Activated T-cell treated with anti-CD3 and anti-CD28 coated beads, Interleukin-2, amount 50 U/mL, for 72 hours (primary cell): ENCODE measurements around the gene CADM2. TPM values are rescaled to one million over a fixed set of nuclear protein-coding genes. Genes with fewer than 3 reads are reported as not detected.
"Not testable (repeated sequence)": the region's sequence is repeated elsewhere in the genome, so short reads cannot be mapped to it uniquely, and the experiment has no call there.

Experiments
- ATAC-seq, 2 donors: fragments of 150-1000 bp; cut with Tn5 transposase; replicated peaks in 1 of 2; 2 replicates each; pipeline ENCODE4 v1.10.0; 2021; ENCODE audit warnings: moderate library complexity in 2 of 2, mild to moderate bottlenecking in 1 of 2
- DNase-seq, 2 donors: peaks; one replicate each; pipeline ENCODE4 v3.0.0; 2021 to 2022; ENCODE audit warnings: mixed read lengths in 1 of 2
- H3K27ac Mint-ChIP-seq: one replicate; pipeline ENCODE4 v1.8.0; 2022; ENCODE audit warnings: mild to moderate bottlenecking, moderate library complexity, mixed read lengths
- H3K27me3 Mint-ChIP-seq: one replicate; pipeline ENCODE4 v1.8.0; 2022; ENCODE audit warnings: low read depth, mixed read lengths
- H3K36me3 Mint-ChIP-seq, 2 donors: one replicate each; pipeline ENCODE4 v1.8.0; 2022; ENCODE audit warnings: mixed read lengths in 2 of 2, mild to moderate bottlenecking in 1 of 2; ENCODE audit not compliant: insufficient read depth in 2 of 2
- H3K4me1 Mint-ChIP-seq: one replicate; pipeline ENCODE4 v1.8.0; 2022; ENCODE audit warnings: low read depth, mixed read lengths
- H3K4me3 Mint-ChIP-seq, 2 donors: one replicate each; pipeline ENCODE4 v1.8.0; 2022; ENCODE audit warnings: mild to moderate bottlenecking in 2 of 2, mixed read lengths in 2 of 2, moderate library complexity in 2 of 2
- H3K9me3 Mint-ChIP-seq, 2 donors: one replicate each; pipeline ENCODE4 v1.8.0; 2022; ENCODE audit warnings: mixed read lengths in 2 of 2
- total RNA-seq, 2 donors: library from RNA; stranded (reverse); gene quantifications; one replicate each; pipeline ENCODE4 v1.2.3, GENCODE V29; 2022

Gene CADM2
- total RNA-seq, result not detected

GRCh38 chr3:84958495-84959469 is at the start of gene CADM2:
Gene CADM2 (plus strand): TSS chr3:84958989.
- peak within 1 kb of the TSS; percentile 83 for H3K4me3 Mint-ChIP-seq
- no peak within 1 kb of the TSS for H3K27ac Mint-ChIP-seq
- peaks cover 43% of the 10 kb centered on the region for H3K27me3 Mint-ChIP-seq

GRCh38 chr3:84918592-84918991 is 40.2 kb upstream of the CADM2 start:
- H3K27ac Mint-ChIP-seq, ATAC-seq, H3K4me1 Mint-ChIP-seq: not testable (repeated sequence)

More at GRCh38 chr3:84958495-84959469, at the start of gene CADM2:
- Mint-ChIP-seq H3K4me1 (peaks cover 13% of the 10 kb centered on the region), H3K9me3 (no peaks in the 10 kb centered on the region), H3K36me3 (peaks cover 3 to 5% of the 10 kb centered on the region in 2 donors)
- peak; percentile 97 for ATAC-seq
- DNase-seq, result peak; percentile 69 to 74

GRCh38 chr3:84922682-84923081 is 36.1 kb upstream of the CADM2 start:
- Mint-ChIP-seq H3K27ac (no peak overlapping the region), H3K27me3 (no peaks in the 10 kb centered on the region), H3K4me1 (no peaks in the 10 kb centered on the region), H3K9me3 (peaks cover 6 to 12% of the 10 kb centered on the region in 2 donors), H3K4me3 (no peak overlapping the region), H3K36me3 (peaks cover 3% of the 10 kb centered on the region in 2 donors)
- DNase-seq, result no peak
- ATAC-seq, result no peak

More at GRCh38 chr3:84918592-84918991, 40.2 kb upstream of the CADM2 start:
- not testable (repeated sequence) for H3K4me3 Mint-ChIP-seq, DNase-seq, H3K36me3 Mint-ChIP-seq, H3K27me3 Mint-ChIP-seq
- peaks cover 4 to 14% of the 10 kb centered on the region in 2 donors for H3K9me3 Mint-ChIP-seq

GRCh38 chr3:84925571-84925970 is 33.2 kb upstream of the CADM2 start:
- DNase-seq, result no peak
- ATAC-seq, result no peak
- Mint-ChIP-seq H3K36me3 (no peaks in the 10 kb centered on the region), H3K27ac (no peak overlapping the region), H3K4me3 (no peak overlapping the region), H3K9me3 (peaks cover 5 to 11% of the 10 kb centered on the region in 2 donors), H3K4me1 (no peaks in the 10 kb centered on the region), H3K27me3 (no peaks in the 10 kb centered on the region)

GRCh38 chr3:84943379-84943778 is 15.4 kb upstream of the CADM2 start:
- peaks cover 0 to 2% of the 10 kb centered on the region in 2 donors for H3K9me3 Mint-ChIP-seq
- H3K27me3 Mint-ChIP-seq, result no peaks in the 10 kb centered on the region
- DNase-seq, result no peak
- H3K4me1 Mint-ChIP-seq, result no peaks in the 10 kb centered on the region
- no peak overlapping the region for H3K4me3 Mint-ChIP-seq
- no peak overlapping the region for H3K27ac Mint-ChIP-seq
- ATAC-seq, result no peak
- no peaks in the 10 kb centered on the region for H3K36me3 Mint-ChIP-seq

GRCh38 chr3:84946240-84946639 is 12.5 kb upstream of the CADM2 start:
- Mint-ChIP-seq H3K9me3 (peaks cover 4 to 5% of the 10 kb centered on the region in 2 donors), H3K27ac (no peak overlapping the region), H3K36me3 (peaks cover 0 to under 1% of the 10 kb centered on the region in 2 donors), H3K4me3 (no peak overlapping the region), H3K4me1 (no peaks in the 10 kb centered on the region), H3K27me3 (no peaks in the 10 kb centered on the region)
- no peak for ATAC-seq
- DNase-seq, result no peak

GRCh38 chr3:84959470-84960271 is 882 bp downstream of the CADM2 start:
- Mint-ChIP-seq H3K4me1 (peaks cover 13% of the 10 kb centered on the region), H3K27ac (no peak overlapping the region), H3K9me3 (no peaks in the 10 kb centered on the region), H3K36me3 (peaks cover 3 to 5% of the 10 kb centered on the region in 2 donors), H3K27me3 (peaks cover 43% of the 10 kb centered on the region), H3K4me3 (peak overlapping the region; percentile 83)
- DNase-seq, result peak in 1 of 2 donors; percentile 2
- ATAC-seq, result no peak

- H3K36me3 Mint-ChIP-seq, result peaks cover 3 to 5% of the 10 kb centered on the region in 2 donors
- H3K4me1 Mint-ChIP-seq, result peaks cover 13% of the 10 kb centered on the region
- peak overlapping the region in 1 of 2 donors; percentile 32 for H3K4me3 Mint-ChIP-seq
- ATAC-seq (no peak), DNase-seq (no peak)
- H3K27ac Mint-ChIP-seq, result no peak overlapping the region
- H3K27me3 Mint-ChIP-seq, result peaks cover 43% of the 10 kb centered on the region
- H3K9me3 Mint-ChIP-seq, result no peaks in the 10 kb centered on the region
Observed at GRCh38 chr3:84960581-84960980, 1.8 kb downstream of the CADM2 start.

- peaks cover 43% of the 10 kb centered on the region for H3K27me3 Mint-ChIP-seq
Observed at GRCh38 chr3:84961011-84961410, 2.2 kb downstream of the CADM2 start.

GRCh38 chr3:84961521-84962255 is 2.9 kb downstream of the CADM2 start:
- Mint-ChIP-seq H3K4me1 (peaks cover 13% of the 10 kb centered on the region), H3K9me3 (no peaks in the 10 kb centered on the region), H3K27ac (no peak overlapping the region), H3K4me3 (no peak overlapping the region), H3K36me3 (peaks cover 3 to 5% of the 10 kb centered on the region in 2 donors), H3K27me3 (peaks cover 43% of the 10 kb centered on the region)
- ATAC-seq (no peak), DNase-seq (no peak)

More at GRCh38 chr3:84961011-84961410, 2.2 kb downstream of the CADM2 start:
- H3K9me3 Mint-ChIP-seq, result no peaks in the 10 kb centered on the region
- H3K4me3 Mint-ChIP-seq, result peak overlapping the region in 1 of 2 donors; percentile 32
- H3K27ac Mint-ChIP-seq, result no peak overlapping the region
- H3K36me3 Mint-ChIP-seq, result peaks cover 3 to 5% of the 10 kb centered on the region in 2 donors
- H3K4me1 Mint-ChIP-seq, result peaks cover 13% of the 10 kb centered on the region
- no peak for DNase-seq
- no peak for ATAC-seq

GRCh38 chr3:84962415-84962814 is 3.6 kb downstream of the CADM2 start:
- Mint-ChIP-seq H3K4me1 (peaks cover 13% of the 10 kb centered on the region), H3K4me3 (no peak overlapping the region)
- ATAC-seq, result no peak

GRCh38 chr3:84963137-84963536 is 4.3 kb downstream of the CADM2 start:
- no peak overlapping the region for H3K27ac Mint-ChIP-seq
- no peaks in the 10 kb centered on the region for H3K9me3 Mint-ChIP-seq
- no peak overlapping the region for H3K4me3 Mint-ChIP-seq
- H3K36me3 Mint-ChIP-seq, result peaks cover 3 to 5% of the 10 kb centered on the region in 2 donors
- H3K4me1 Mint-ChIP-seq, result peaks cover 13% of the 10 kb centered on the region
- H3K27me3 Mint-ChIP-seq, result peaks cover 39% of the 10 kb centered on the region
- DNase-seq (no peak), ATAC-seq (no peak)

More at GRCh38 chr3:84962415-84962814, 3.6 kb downstream of the CADM2 start:
- H3K9me3 Mint-ChIP-seq, result no peaks in the 10 kb centered on the region
- H3K27me3 Mint-ChIP-seq, result peaks cover 43% of the 10 kb centered on the region
- no peak for DNase-seq
- H3K27ac Mint-ChIP-seq, result no peak overlapping the region
- H3K36me3 Mint-ChIP-seq, result peaks cover 3 to 5% of the 10 kb centered on the region in 2 donors
